Neural cell (in vitro differentiated cells): ENCODE results near the gene SKIC2. TPM values are rescaled to one million over a fixed set of nuclear protein-coding genes. Genes with fewer than 3 reads are reported as not detected.

Experiments used
- H2AFZ ChIP-seq: fragments of 200-600, 300-800 bp; sonication (generic), shearing (Covaris generic); 2 replicates; pipeline ENCODE4 v1.6.0; 2014; ENCODE audit warnings: low read depth, mild to moderate bottlenecking, antibody characterized with exemption, low read length, moderate library complexity
- H3F3A ChIP-seq: fragments of 200-600 bp; shearing (Covaris generic); 2 replicates; pipeline ENCODE4 v1.6.1; 2016; ENCODE audit warnings: mild to moderate bottlenecking, moderate library complexity, mixed read lengths, antibody characterized with exemption, low read length; ENCODE audit not compliant: insufficient read depth, poor library complexity, severe bottlenecking
- H3K27ac ChIP-seq: fragments of 200-600, 300-800 bp; sonication (generic), shearing (Covaris generic); 2 replicates; pipeline ENCODE4 v1.5.1; 2014; ENCODE audit warnings: mild to moderate bottlenecking, low read length, moderate library complexity
- H3K27me3 ChIP-seq: fragments of 300-800, 200-600 bp; sonication (generic), shearing (Covaris generic); 2 replicates; pipeline ENCODE4 v1.6.0; 2014; ENCODE audit warnings: mild to moderate bottlenecking, low read depth, low read length, moderate library complexity; ENCODE audit not compliant: insufficient read depth
- H3K36me3 ChIP-seq: fragments of 300-800, 200-600 bp; sonication (generic), shearing (Covaris generic); 2 replicates; pipeline ENCODE4 v1.5.1; 2014; ENCODE audit warnings: mild to moderate bottlenecking, antibody characterized with exemption, low read length, moderate library complexity; ENCODE audit not compliant: insufficient read depth
- H3K4me2 ChIP-seq: fragments of 300-800, 200-600 bp; sonication (generic), shearing (Covaris generic); 2 replicates; pipeline ENCODE4 v1.6.0; 2014; ENCODE audit warnings: mild to moderate bottlenecking, low read length
- H3K4me3 ChIP-seq: fragments of 300-800, 200-600 bp; sonication (generic), shearing (Covaris generic); 2 replicates; pipeline ENCODE4 v1.5.1; 2014; ENCODE audit warnings: mild to moderate bottlenecking, low read length, moderate library complexity
- H3K79me2 ChIP-seq: fragments of 200-600 bp; shearing (Covaris generic); replicated peaks from 2 replicates; pipeline ENCODE4 v1.6.0; 2014; ENCODE audit warnings: mild to moderate bottlenecking, low read length, moderate library complexity; ENCODE audit not compliant: insufficient read depth
- H3K9ac ChIP-seq: fragments of 300-800, 200-600 bp; sonication (generic), shearing (Covaris generic); 2 replicates; pipeline ENCODE4 v1.6.1; 2016; ENCODE audit warnings: mild to moderate bottlenecking, low read length, mixed read lengths
- H3K9me2 ChIP-seq: fragments of 200-600 bp; shearing (Covaris generic); 2 replicates; pipeline ENCODE4 v1.6.1; 2016; ENCODE audit warnings: mild to moderate bottlenecking, low read length, mixed read lengths; ENCODE audit not compliant: insufficient read depth
- H3K9me3 ChIP-seq: fragments of 200-600, 300-800 bp; sonication (generic), shearing (Covaris generic); 2 replicates; pipeline ENCODE4 v1.6.1; 2016; ENCODE audit warnings: mild to moderate bottlenecking, mixed run types, low read length, moderate library complexity, mixed read lengths
- H4K20me1 ChIP-seq: fragments of 200-600 bp; shearing (Covaris generic); 2 replicates; pipeline ENCODE4 v1.6.1; 2016; ENCODE audit warnings: mild to moderate bottlenecking, mixed run types; ENCODE audit not compliant: insufficient read depth
- EP300 ChIP-seq: fragments of 450-650 bp; conservative IDR thresholded peaks from 2 replicates; pipeline ENCODE4 v1.6.1; 2014; ENCODE audit warnings: antibody characterized with exemption, mild to moderate bottlenecking, moderate library complexity; ENCODE audit not compliant: poor library complexity, severe bottlenecking
- EZH2 ChIP-seq: fragments of 200-600, 300-800 bp; shearing (Covaris generic), sonication (generic); IDR thresholded peaks from 2 replicates; pipeline ENCODE4 v1.6.1; 2014; ENCODE audit warnings: antibody characterized with exemption, low read length, borderline replicate concordance, mild to moderate bottlenecking; ENCODE audit not compliant: insufficient read depth, poor library complexity, severe bottlenecking
- MXI1 ChIP-seq: fragments of 450-650 bp; conservative IDR thresholded peaks from 2 replicates; pipeline ENCODE4 v1.6.1; 2014; ENCODE audit warnings: antibody characterized with exemption, mild to moderate bottlenecking; ENCODE audit not compliant: poor library complexity, severe bottlenecking
- POLR2AphosphoS5 ChIP-seq: IDR thresholded peaks from 2 replicates; pipeline ENCODE4 v1.6.1; 2012
- RAD21 ChIP-seq: fragments of 450-650 bp; conservative IDR thresholded peaks from 2 replicates; pipeline ENCODE4 v1.6.1; 2014; ENCODE audit warnings: antibody characterized with exemption, mild to moderate bottlenecking, moderate library complexity
- REST ChIP-seq: IDR thresholded peaks from 2 replicates; pipeline ENCODE4 v1.6.1; 2012; ENCODE audit warnings: borderline replicate concordance
- SMC3 ChIP-seq: fragments of 450-650 bp; conservative IDR thresholded peaks from 2 replicates; pipeline ENCODE4 v1.6.1; 2014; ENCODE audit warnings: antibody characterized with exemption, mild to moderate bottlenecking, moderate library complexity; ENCODE audit not compliant: poor library complexity
- TAF1 ChIP-seq: IDR thresholded peaks from 2 replicates; pipeline ENCODE4 v1.6.1; 2012; ENCODE audit warnings: low read depth
- polyA plus RNA-seq: library from polyadenylated mRNA; depleted of rRNA; stranded (reverse); fragments of >200 nt; gene quantifications from 2 replicates; pipeline ENCODE4 v1.2.3, GENCODE V29; 2014
- TF ChIP-seq, protein P1 (sequence below): fragments of 450-650 bp; IDR thresholded peaks from 2 replicates; pipeline ENCODE4 v1.5.1; 2014; ENCODE audit warnings: antibody characterized with exemption, mild to moderate bottlenecking, moderate library complexity; ENCODE audit not compliant: poor library complexity, severe bottlenecking

SKIC2 gene
- polyA plus RNA-seq, 1 donor from 2014 or later, result 48.2 TPM

DNA sequence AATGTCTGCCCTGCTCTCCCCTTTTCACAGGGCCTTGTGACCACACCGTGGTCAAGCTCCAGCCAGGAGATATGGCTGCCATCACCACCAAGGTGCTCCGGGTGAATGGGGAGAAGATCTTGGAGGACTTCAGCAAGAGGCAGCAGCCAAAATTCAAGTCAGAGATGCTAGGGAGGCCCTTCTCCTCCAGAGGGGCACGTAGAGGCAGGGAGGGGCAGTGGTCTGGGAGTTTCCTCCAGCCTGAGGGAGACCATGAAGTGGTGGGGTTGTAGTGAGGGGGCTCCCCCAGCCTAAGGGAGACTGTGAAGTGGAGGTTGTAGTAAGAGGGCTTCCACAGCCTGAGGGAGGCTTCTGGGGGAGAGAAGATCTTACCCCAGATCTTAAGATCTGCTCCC, 8.9 kb downstream of the SKIC2 start:
- no peaks in the 10 kb centered on the region for H4K20me1 ChIP-seq
- no peak overlapping the region for H3K9ac ChIP-seq
- no peaks in the 10 kb centered on the region for H3K27me3 ChIP-seq
- no peak overlapping the region for H3K4me3 ChIP-seq
- TF ChIP-seq RAD21 (no peak), EP300 (no peak), TAF1 (no peak), MXI1 (no peak), EZH2 (no peak), SMC3 (no peak), REST (no peak), POLR2AphosphoS5 (no peak)
- TF ChIP-seq, protein P1, sequence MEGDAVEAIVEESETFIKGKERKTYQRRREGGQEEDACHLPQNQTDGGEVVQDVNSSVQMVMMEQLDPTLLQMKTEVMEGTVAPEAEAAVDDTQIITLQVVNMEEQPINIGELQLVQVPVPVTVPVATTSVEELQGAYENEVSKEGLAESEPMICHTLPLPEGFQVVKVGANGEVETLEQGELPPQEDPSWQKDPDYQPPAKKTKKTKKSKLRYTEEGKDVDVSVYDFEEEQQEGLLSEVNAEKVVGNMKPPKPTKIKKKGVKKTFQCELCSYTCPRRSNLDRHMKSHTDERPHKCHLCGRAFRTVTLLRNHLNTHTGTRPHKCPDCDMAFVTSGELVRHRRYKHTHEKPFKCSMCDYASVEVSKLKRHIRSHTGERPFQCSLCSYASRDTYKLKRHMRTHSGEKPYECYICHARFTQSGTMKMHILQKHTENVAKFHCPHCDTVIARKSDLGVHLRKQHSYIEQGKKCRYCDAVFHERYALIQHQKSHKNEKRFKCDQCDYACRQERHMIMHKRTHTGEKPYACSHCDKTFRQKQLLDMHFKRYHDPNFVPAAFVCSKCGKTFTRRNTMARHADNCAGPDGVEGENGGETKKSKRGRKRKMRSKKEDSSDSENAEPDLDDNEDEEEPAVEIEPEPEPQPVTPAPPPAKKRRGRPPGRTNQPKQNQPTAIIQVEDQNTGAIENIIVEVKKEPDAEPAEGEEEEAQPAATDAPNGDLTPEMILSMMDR, result no peak
- no peaks in the 10 kb centered on the region for H3K9me2 ChIP-seq
- no peak overlapping the region for H3K27ac ChIP-seq
- H3K36me3 ChIP-seq, result no peaks in the 10 kb centered on the region
- H3F3A ChIP-seq, result no peaks in the 10 kb centered on the region
- no peak overlapping the region for H2AFZ ChIP-seq
- no peaks in the 10 kb centered on the region for H3K9me3 ChIP-seq
- H3K4me2 ChIP-seq, result no peak overlapping the region
- peaks cover 7% of the 10 kb centered on the region for H3K79me2 ChIP-seq

DNA sequence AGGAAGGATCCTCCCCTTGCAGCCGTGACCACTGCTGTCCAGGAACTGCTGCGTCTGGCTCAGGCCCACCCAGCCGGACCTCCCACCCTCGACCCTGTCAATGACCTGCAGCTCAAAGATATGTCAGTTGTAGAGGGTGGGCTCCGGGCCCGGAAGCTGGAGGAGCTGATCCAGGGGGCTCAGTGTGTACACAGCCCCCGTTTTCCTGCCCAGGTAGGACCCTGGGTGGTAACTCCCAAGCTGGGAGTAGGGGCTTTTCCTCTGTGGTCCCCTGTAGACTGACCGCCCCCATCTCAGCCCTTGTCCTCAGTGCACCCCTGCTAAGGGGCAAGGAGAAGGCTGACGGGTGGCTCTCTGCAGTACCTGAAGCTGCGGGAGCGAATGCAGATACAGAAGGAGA, 9.4 kb downstream of the SKIC2 start:
- no peak overlapping the region for H3K4me2 ChIP-seq
- H3K9me2 ChIP-seq, result no peaks in the 10 kb centered on the region
- H3K27me3 ChIP-seq, result no peaks in the 10 kb centered on the region
- TF ChIP-seq SMC3 (no peak), POLR2AphosphoS5 (no peak), MXI1 (no peak), RAD21 (no peak), TAF1 (no peak), EP300 (no peak), EZH2 (no peak), REST (no peak)
- TF ChIP-seq, protein P1, result no peak
- H3K9me3 ChIP-seq, result no peaks in the 10 kb centered on the region
- peaks cover 12% of the 10 kb centered on the region for H3K79me2 ChIP-seq
- no peak overlapping the region for H3K4me3 ChIP-seq
- H3K27ac ChIP-seq, result no peak overlapping the region
- H3F3A ChIP-seq, result no peaks in the 10 kb centered on the region
- H3K9ac ChIP-seq, result no peak overlapping the region
- no peaks in the 10 kb centered on the region for H4K20me1 ChIP-seq
- H3K36me3 ChIP-seq, result no peaks in the 10 kb centered on the region
- no peak overlapping the region for H2AFZ ChIP-seq
